HepG2 (cell line): ENCODE measurements around the gene PLEKHN1. TPM values are rescaled to one million over a fixed set of nuclear protein-coding genes. Genes with fewer than 3 reads are reported as not detected.

Experiments
- ATAC-seq: fragments of 200-7000 bp; cut with Tn5 transposase; 3 replicates; pipeline ENCODE4 v1.9.1; 2020; ENCODE audit warnings: mild to moderate bottlenecking, moderate library complexity
- BruUV-seq: library from RNA; stranded (reverse); fragments of 400-500 nt; replicated peaks from 2 replicates; lab custom pipeline; 2021; lab: Mats Ljungman, UMichigan
- CTCF ChIA-PET: fragments of 300-600 bp; formaldehyde crosslinking; extraction: SDS; loops from one replicate; lab custom pipeline; 2021; ENCODE audit warnings: low total read pairs, inconsistent platforms, low intra/inter-chr PET ratio; lab: Yijun Ruan, JAX
- POLR2A ChIA-PET: fragments of 350-600 bp; sonication (Branson Sonifier 250); formaldehyde crosslinking; loops from one replicate; lab custom pipeline; 2020; ENCODE audit warnings: antibody characterized with exemption, inconsistent platforms; lab: Yijun Ruan, JAX
- DNase-seq: peaks from one replicate; pipeline ENCODE4 v3.0.0-alpha.2; 2015; ENCODE audit warnings: low spot score
- FAIRE-seq: peaks from 3 replicates; lab custom pipeline; 2011; peaks lifted over from hg19 to GRCh38; lab: Jason Lieb, UNC
- H2AFZ ChIP-seq: one replicate; pipeline ENCODE4 v1.6.1; 2011; ENCODE audit warnings: low read length, inconsistent platforms
- H3K27ac ChIP-seq: fragments of 300-600 bp; 3 replicates; pipeline ENCODE4 v1.8.0; 2011; ENCODE audit warnings: mixed run types, mild to moderate bottlenecking, mixed read lengths, low read length, inconsistent platforms; ENCODE audit not compliant: insufficient read depth; ENCODE audit errors: extremely low read length
- H3K27me3 ChIP-seq, 2 experiments: fragments of 200-600 bp in 1 of 2; 2 replicates in 1 of 2; 3 replicates in 1 of 2; pipeline versions ENCODE4 v1.6.0 to v1.8.0; 2011; ENCODE audit warnings: low read length in 2 of 2, mild to moderate bottlenecking in 2 of 2, moderate library complexity in 2 of 2, inconsistent platforms in 1 of 2; ENCODE audit not compliant: insufficient read depth in 2 of 2, control insufficient read depth in 1 of 2
- H3K36me3 ChIP-seq, 2 experiments: fragments of 200-600 bp in 1 of 2; replicated peaks in 1 of 2; 2 replicates in 1 of 2; 3 replicates in 1 of 2; pipeline versions ENCODE4 v1.5.1 to v1.8.0; 2011; ENCODE audit warnings: low read length in 2 of 2, inconsistent platforms in 1 of 2; ENCODE audit not compliant: insufficient read depth in 2 of 2, control insufficient read depth in 1 of 2
- H3K4me1 ChIP-seq: 2 replicates; pipeline ENCODE4 v1.5.1; 2012; ENCODE audit warnings: low read length, inconsistent platforms; ENCODE audit not compliant: insufficient read depth
- H3K4me2 ChIP-seq: 2 replicates; pipeline ENCODE4 v1.6.0; 2011; ENCODE audit warnings: low read depth, low read length, inconsistent platforms
- H3K4me3 ChIP-seq, 3 experiments: fragments of 200-600 bp in 1 of 3; sonication (generic), shearing (Covaris generic) in 1 of 3; replicated peaks in 1 of 3; 2 replicates each; pipeline ENCODE4 v1.5.1; 2011 to 2016; ENCODE audit warnings: low read length in 3 of 3, inconsistent platforms in 2 of 3, low read depth in 2 of 3, mild to moderate bottlenecking in 2 of 3, control low read depth in 1 of 3, mixed read lengths in 1 of 3; ENCODE audit not compliant: insufficient read depth in 1 of 3
- H3K79me2 ChIP-seq: one replicate; pipeline ENCODE4 v1.6.1; 2011; ENCODE audit warnings: low read length, inconsistent platforms; ENCODE audit not compliant: insufficient read depth
- H3K9ac ChIP-seq: 2 replicates; pipeline ENCODE4 v1.6.0; 2011; ENCODE audit warnings: mild to moderate bottlenecking, low read depth, low read length, inconsistent platforms; ENCODE audit not compliant: insufficient read depth
- H3K9me3 ChIP-seq: 2 replicates; pipeline ENCODE4 v1.5.1; 2012; ENCODE audit warnings: mild to moderate bottlenecking, low read length
- H4K20me1 ChIP-seq: 2 replicates; pipeline ENCODE4 v1.6.0; 2011; ENCODE audit warnings: inconsistent platforms, mild to moderate bottlenecking, low read length, moderate library complexity; ENCODE audit not compliant: insufficient read depth
- DBP ChIP-seq: sonication (generic); formaldehyde crosslinking; IDR thresholded peaks from 2 replicates; pipeline ENCODE4 v1.4.0; 2020; ENCODE audit warnings: missing genetic modification reagents; ENCODE audit errors: not compliant biosample characterization
- DMAP1 ChIP-seq: IDR thresholded peaks from 2 replicates; pipeline ENCODE4 v1.6.1; 2016
- FLYWCH1 ChIP-seq: sonication (generic); formaldehyde crosslinking; IDR thresholded peaks from 2 replicates; pipeline ENCODE4 v1.8.1; 2023; ENCODE audit warnings: mild to moderate bottlenecking, missing genetic modification reagents
- PRMT3 ChIP-seq: sonication (generic); formaldehyde crosslinking; IDR thresholded peaks from 2 replicates; pipeline ENCODE4 v1.8.1; 2022; ENCODE audit warnings: low read depth, mild to moderate bottlenecking, moderate library complexity, missing genetic modification reagents, borderline replicate concordance
- RBFOX2 ChIP-seq: fragments of 200-400 bp; formaldehyde crosslinking; IDR thresholded peaks from 2 replicates; pipeline ENCODE4 v1.6.1; 2017; ENCODE audit warnings: low read depth, mild to moderate bottlenecking, low read length
- ZFP36L1 ChIP-seq: sonication (generic); formaldehyde crosslinking; IDR thresholded peaks from 2 replicates; pipeline ENCODE4 v1.8.0; 2022; ENCODE audit warnings: mild to moderate bottlenecking, missing genetic modification reagents, moderate library complexity
- ZNF143 ChIP-seq: sonication (generic); formaldehyde crosslinking; IDR thresholded peaks from 2 replicates; pipeline ENCODE4 v1.4.0; 2020; ENCODE audit warnings: missing genetic modification reagents
- WGBS: methylation state at CpG from one replicate; pipeline ENCODE4 v1.1.6; 2017; ENCODE audit warnings: low lambda C conversion rate; 5-methylcytosine and 5-hydroxymethylcytosine counted together
- in situ Hi-C: cut with HindIII; loops from 2 replicates; pipeline ENCODE4 v1.10.0; 2017; ENCODE audit warnings: low pct_unique_long_range_greater_than_20kb; ENCODE audit not compliant: extremely low pct_ligation_motif_present
- intact Hi-C: fragments of 100-400 bp; cut with micrococcal nuclease; formaldehyde crosslinking; loops from one replicate; pipeline ENCODE4 v1.10.0; 2022; ENCODE audit not compliant: unreplicated experiment
- polyA plus RNA-seq, 8 experiments: library from polyadenylated mRNA; depleted of rRNA in 3 of 8; stranded (reverse) in 7 of 8; unstranded in 1 of 8; fragments of >200 nt; fragmentation: Illumina TruSeq in 4 of 8; extraction: Trizol in 4 of 8; gene quantifications; 2 replicates each; pipeline versions ENCODE4 v1.2.1 to v1.2.3, GENCODE V29; 2011 to 2016; ENCODE audit warnings: low read depth in 4 of 8, missing spikeins in 1 of 8, mixed read lengths in 1 of 8; ENCODE audit not compliant: insufficient read depth in 1 of 8
- total RNA-seq, 5 experiments: library from RNA; depleted of rRNA; stranded (reverse); fragments of >200 nt; fragmentation: Illumina TruSeq; extraction: Trizol; gene quantifications; 2 replicates each; pipeline ENCODE4 v1.2.3, GENCODE V29; 2016; ENCODE audit warnings: low read depth in 1 of 5

Gene PLEKHN1
- total and polyA plus RNA-seq, 2 of the 13 experiments (the other 11 are each of a cell fraction or from before 2014, with no cell fraction given), result 0.42 to 0.58 TPM

GRCh38 chr1:952201-952600, 14.1 kb upstream of the PLEKHN1 start:
- BruUV-seq, result no TSS peak
- Histone ChIP-seq H3K36me3 (peaks cover 49 to 97% of the 10 kb centered on the region in 2 experiments), H3K9me3 (no peaks in the 10 kb centered on the region), H3K9ac (no peak overlapping the region), H3K79me2 (peaks cover 5% of the 10 kb centered on the region), H3K27me3 (no peaks in the 10 kb centered on the region), H3K4me2 (no peak overlapping the region)
- no peak for FAIRE-seq
- TF ChIP-seq ZFP36L1 (CRISPR knock-in tag) (no peak), ZNF143 (no peak), FLYWCH1 (CRISPR knock-in tag) (no peak), DMAP1 (no peak), RBFOX2 (peak; percentile 33; the same call in 1 of the 2 replicates), PRMT3 (CRISPR knock-in tag) (no peak)
- TF ChIP-seq, all 625 proteins: peak for 1
- no peak overlapping the region for H3K27ac ChIP-seq
- H2AFZ ChIP-seq, result no peak overlapping the region
- ChIA-PET CTCF (no interaction called here), POLR2A (no interaction called here)
- H3K4me3 ChIP-seq, result no peak overlapping the region
- 94% methylated on average over 14 of the region's 15 CpGs for WGBS
- in situ Hi-C loops, result no loop called here
- no peak for DNase-seq
- peaks cover 3% of the 10 kb centered on the region; the same call in 1 of the 2 replicates for H4K20me1 ChIP-seq
- intact Hi-C loops, result no loop called here
- ATAC-seq, result no peak
- H3K4me1 ChIP-seq, result peaks cover 2% of the 10 kb centered on the region

GRCh38 chr1:952603-953002, 13.7 kb upstream of the PLEKHN1 start:
- Histone ChIP-seq H3K79me2 (peaks cover 8% of the 10 kb centered on the region), H3K4me1 (peaks cover 6% of the 10 kb centered on the region), H2AFZ (no peak overlapping the region), H3K4me2 (no peak overlapping the region), H3K9me3 (no peaks in the 10 kb centered on the region), H3K27me3 (no peaks in the 10 kb centered on the region), H4K20me1 (peaks cover 7% of the 10 kb centered on the region), H3K9ac (no peak overlapping the region), H3K36me3 (peaks cover 50 to 94% of the 10 kb centered on the region in 2 experiments), H3K4me3 (no peak overlapping the region), H3K27ac (no peak overlapping the region)
- WGBS, result 100% methylated on average over 2 of the region's 7 CpGs
- POLR2A ChIA-PET, result no interaction called here
- intact Hi-C loops (no loop called here), in situ Hi-C loops (no loop called here)
- DNase-seq (no peak), ATAC-seq (no peak), FAIRE-seq (no peak)
- CTCF ChIA-PET, result no interaction called here
- TF ChIP-seq RBFOX2 (peak; percentile 42; the same call in 1 of the 2 replicates), DBP (CRISPR knock-in tag) (no peak)
- BruUV-seq, result no TSS peak
